HG02642 (cell line): ENCODE measurements around the gene RPL11.
"Not testable (repeated sequence)": the region's sequence is repeated elsewhere in the genome, so short reads cannot be mapped to it uniquely, and the experiment has no call there.

Experiments used
- ATAC-seq: cut with Tn5 transposase; IDR thresholded peaks from one replicate; pipeline ENCODE4 v1.9.1; 2021; ENCODE audit warnings: mild to moderate bottlenecking; ENCODE audit not compliant: unreplicated experiment, poor library complexity

Gene RPL11

GRCh38 chr1:23682946-23683345, 8.7 kb upstream of the RPL11 start:
- no peak for ATAC-seq

GRCh38 chr1:23684415-23684814, 7.2 kb upstream of the RPL11 start:
- no peak for ATAC-seq

- not testable (repeated sequence) for ATAC-seq
Measured at GRCh38 chr1:23685197-23685596, 6.4 kb upstream of the RPL11 start.

GRCh38 chr1:23687680-23688079, 3.9 kb upstream of the RPL11 start:
- not testable (repeated sequence) for ATAC-seq

- not testable (repeated sequence) for ATAC-seq
Measured at GRCh38 chr1:23688281-23688680, 3.3 kb upstream of the RPL11 start.

GRCh38 chr1:23692308-23692871, 784 bp downstream of the RPL11 start:
- no peak for ATAC-seq

- no peak for ATAC-seq
Measured at GRCh38 chr1:23693599-23693998, 2.0 kb downstream of the RPL11 start.

GRCh38 chr1:23694371-23694770, 2.8 kb downstream of the RPL11 start:
- no peak for ATAC-seq

- ATAC-seq: no peak
Measured at GRCh38 chr1:23695667-23696066, 4.1 kb downstream of the RPL11 start.

- no peak for ATAC-seq
Measured at GRCh38 chr1:23696335-23696989, 4.9 kb downstream of the RPL11 start.

- no peak for ATAC-seq
Measured at GRCh38 chr1:23698466-23698865, 6.9 kb downstream of the RPL11 start.

- no peak for ATAC-seq
Measured at GRCh38 chr1:23699280-23700179, 7.9 kb downstream of the RPL11 start.

GRCh38 chr1:23701310-23701709, 9.7 kb downstream of the RPL11 start:
- ATAC-seq: no peak

GRCh38 chr1:23701996-23702395, 10.4 kb downstream of the RPL11 start:
- no peak for ATAC-seq

- no peak for ATAC-seq
Measured at GRCh38 chr1:23704834-23705495, 13.4 kb downstream of the RPL11 start.

- no peak for ATAC-seq
Measured at GRCh38 chr1:23709229-23709628, 17.6 kb downstream of the RPL11 start.

- ATAC-seq: no peak
Measured at GRCh38 chr1:23718482-23718881, 26.9 kb downstream of the RPL11 start.

GRCh38 chr1:23719162-23719820, 27.7 kb downstream of the RPL11 start:
- ATAC-seq: no peak

- peak; percentile 70 for ATAC-seq
Measured at GRCh38 chr1:23720256-23720995, 28.8 kb downstream of the RPL11 start.

GRCh38 chr1:23722652-23723051, 31.0 kb downstream of the RPL11 start:
- no peak for ATAC-seq
